ENCODE results near the gene HYAL2.

- TF ChIP-seq, protein P1, sequence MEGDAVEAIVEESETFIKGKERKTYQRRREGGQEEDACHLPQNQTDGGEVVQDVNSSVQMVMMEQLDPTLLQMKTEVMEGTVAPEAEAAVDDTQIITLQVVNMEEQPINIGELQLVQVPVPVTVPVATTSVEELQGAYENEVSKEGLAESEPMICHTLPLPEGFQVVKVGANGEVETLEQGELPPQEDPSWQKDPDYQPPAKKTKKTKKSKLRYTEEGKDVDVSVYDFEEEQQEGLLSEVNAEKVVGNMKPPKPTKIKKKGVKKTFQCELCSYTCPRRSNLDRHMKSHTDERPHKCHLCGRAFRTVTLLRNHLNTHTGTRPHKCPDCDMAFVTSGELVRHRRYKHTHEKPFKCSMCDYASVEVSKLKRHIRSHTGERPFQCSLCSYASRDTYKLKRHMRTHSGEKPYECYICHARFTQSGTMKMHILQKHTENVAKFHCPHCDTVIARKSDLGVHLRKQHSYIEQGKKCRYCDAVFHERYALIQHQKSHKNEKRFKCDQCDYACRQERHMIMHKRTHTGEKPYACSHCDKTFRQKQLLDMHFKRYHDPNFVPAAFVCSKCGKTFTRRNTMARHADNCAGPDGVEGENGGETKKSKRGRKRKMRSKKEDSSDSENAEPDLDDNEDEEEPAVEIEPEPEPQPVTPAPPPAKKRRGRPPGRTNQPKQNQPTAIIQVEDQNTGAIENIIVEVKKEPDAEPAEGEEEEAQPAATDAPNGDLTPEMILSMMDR (IDR thresholded peaks at IDR 0.05): no peak
- TF ChIP-seq POLR2A (IDR thresholded peaks at IDR 0.05): no peak
These were observed 3.1 kb upstream of the HYAL2 start for GRCh38 chr3:50325497-50326181.

All from uterus (tissue), 2 donors.